ENCODE results near the gene TEX54. TPM values are rescaled to one million over a fixed set of nuclear protein-coding genes. Genes with fewer than 3 reads are reported as not detected.
A peak's percentile ranks its signal among the peaks of the same experiment; 100 is the strongest.
"Not testable (repeated sequence)": the region's sequence is repeated elsewhere in the genome, so short reads cannot be mapped to it uniquely, and the experiment has no call there.

TEX54 gene
- total RNA-seq, 1 donor, result not detected

GRCh38 chr11:62839050-62839945, 6.7 kb upstream of the TEX54 start, which contains the start of gene WDR74:
TSS of gene WDR74 (minus strand) at chr11:62839590. CDS start at chr11:62839570, 20 bp downstream.
- DNase-seq (ENCODE audit: low read depth in 2 of 3, low spot score in 2 of 3), result peak; percentile 85 to 97 (median 93)

GRCh38 chr11:62835336-62835735, 2.7 kb upstream of the TEX54 start:
- DNase-seq (ENCODE audit: low read depth in 2 of 3, low spot score in 2 of 3), result no peak

- DNase-seq (ENCODE audit: low read depth in 2 of 3, low spot score in 2 of 3), result peak; percentile 98 to 99 (median 99)
Measured at GRCh38 chr11:62831520-62832335, 913 bp downstream of the TEX54 start, which contains the start of gene STX5. TSS of gene STX5 (minus strand) at chr11:62832051. CDS start at chr11:62831243, 808 bp downstream.

- peak in 2 of 3 donors; percentile 74 to 84 for DNase-seq (ENCODE audit: low read depth in 2 of 3, low spot score in 2 of 3)
Measured at GRCh38 chr11:62830904-62831519, 1.6 kb downstream of the TEX54 start.

- DNase-seq (ENCODE audit: low read depth in 2 of 3, low spot score in 2 of 3), result not testable (repeated sequence)
Measured at GRCh38 chr11:62828130-62828529, 4.5 kb downstream of the TEX54 start.

- DNase-seq (ENCODE audit: low read depth in 2 of 3, low spot score in 2 of 3), result no peak
Measured at GRCh38 chr11:62823677-62824076, 9.0 kb downstream of the TEX54 start.

GRCh38 chr11:62817129-62817528, 15.5 kb downstream of the TEX54 start:
- DNase-seq (ENCODE audit: low read depth in 2 of 3, low spot score in 2 of 3), result no peak

- no peak for DNase-seq (ENCODE audit: low read depth in 2 of 3, low spot score in 2 of 3)
Measured at GRCh38 chr11:62816557-62816956, 16.1 kb downstream of the TEX54 start.

GRCh38 chr11:62811659-62812058, 21.0 kb downstream of the TEX54 start:
- DNase-seq (ENCODE audit: low read depth in 2 of 3, low spot score in 2 of 3), result no peak

- no peak for DNase-seq (ENCODE audit: low read depth in 2 of 3, low spot score in 2 of 3)
Measured at GRCh38 chr11:62810748-62811147, 21.9 kb downstream of the TEX54 start.

GRCh38 chr11:62806611-62807121, 26.0 kb downstream of the TEX54 start:
- DNase-seq (ENCODE audit: low read depth in 2 of 3, low spot score in 2 of 3), result no peak

- no peak for DNase-seq (ENCODE audit: low read depth in 2 of 3, low spot score in 2 of 3)
Measured at GRCh38 chr11:62805961-62806441, 26.6 kb downstream of the TEX54 start.

GRCh38 chr11:62805076-62805892, 27.4 kb downstream of the TEX54 start, which contains the start of gene NXF1:
TSS of gene NXF1 (minus strand) at chr11:62805440. CDS start at chr11:62805356, 84 bp downstream.
- peak; percentile 94 to 99 (median 96) for DNase-seq (ENCODE audit: low read depth in 2 of 3, low spot score in 2 of 3)

- DNase-seq (ENCODE audit: low read depth in 2 of 3, low spot score in 2 of 3), result peak in 1 of 3 donors; percentile 25
Measured at GRCh38 chr11:62804310-62805075, 28.1 kb downstream of the TEX54 start.

GRCh38 chr11:62801071-62801470, 31.6 kb downstream of the TEX54 start:
- DNase-seq (ENCODE audit: low read depth in 2 of 3, low spot score in 2 of 3), result no peak

GRCh38 chr11:62799486-62799885, 33.2 kb downstream of the TEX54 start:
- no peak for DNase-seq (ENCODE audit: low read depth in 2 of 3, low spot score in 2 of 3)

GRCh38 chr11:62796281-62796680, 36.4 kb downstream of the TEX54 start:
- no peak for DNase-seq (ENCODE audit: low read depth in 2 of 3, low spot score in 2 of 3)

GRCh38 chr11:62794201-62794775, 38.4 kb downstream of the TEX54 start:
- no peak for DNase-seq (ENCODE audit: low read depth in 2 of 3, low spot score in 2 of 3)
